Neural progenitor cell (in vitro differentiated cells): ENCODE measurements around the gene MMD.
"Not testable (repeated sequence)": the region's sequence is repeated elsewhere in the genome, so short reads cannot be mapped to it uniquely, and the experiment has no call there.

ENCODE experiments used
- CTCF ChIP-seq: fragments of 200-600 bp; sonication (generic); IDR thresholded peaks from 2 replicates; pipeline ENCODE4 v1.5.1; 2017; ENCODE audit warnings: antibody characterized with exemption, mild to moderate bottlenecking
- EZH2 ChIP-seq: fragments of 200-600 bp; sonication (generic); IDR thresholded peaks from 2 replicates; pipeline ENCODE4 v1.6.1; 2017; ENCODE audit warnings: antibody characterized with exemption, mild to moderate bottlenecking, moderate library complexity
- EZH2phosphoT487 ChIP-seq: fragments of 200-600 bp; sonication (generic); IDR thresholded peaks from 2 replicates; pipeline ENCODE4 v1.6.1; 2017; ENCODE audit warnings: antibody characterized with exemption

- not testable (repeated sequence) for TF ChIP-seq CTCF, EZH2, EZH2phosphoT487
Observed at GRCh38 chr17:55389715-55390114, 31.9 kb downstream of the MMD start.
